Stimulated activated CD8-positive, alpha-beta memory T cell treated with anti-CD3 and anti-CD28 coated beads, Interleukin-12 subunit alpha, Interleukin-12 subunit beta, amount 100 ng/mL, for 1 hour (primary cell): Measurements from ENCODE around the gene IGSF5.
"Not testable (repeated sequence)": the region's sequence is repeated elsewhere in the genome, so short reads cannot be mapped to it uniquely, and the experiment has no call there.

Experiments used
- DNase-seq: peaks from one replicate; pipeline ENCODE4 v3.0.0-alpha.2; 2020; ENCODE audit warnings: low read depth

The IGSF5 gene

DNA sequence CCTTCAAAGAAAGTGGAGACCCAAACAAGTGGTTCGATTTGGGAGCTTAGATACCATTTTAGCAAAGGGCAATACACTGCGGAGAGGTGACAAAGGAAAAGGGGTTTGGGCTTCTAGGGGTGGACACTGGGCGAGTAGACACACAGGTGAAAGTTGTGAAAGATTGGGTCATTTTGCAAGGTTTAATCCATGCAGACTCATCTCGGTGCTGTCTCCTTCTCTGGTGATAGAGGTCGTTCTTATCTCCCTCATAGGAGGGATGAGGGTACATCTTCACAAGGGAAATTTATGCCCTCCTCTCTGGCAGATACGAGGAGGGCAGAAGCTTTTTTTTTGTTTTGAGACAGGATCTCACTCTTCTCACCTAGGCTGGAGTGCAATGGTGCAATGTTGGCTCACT, 6.4 kb upstream of the IGSF5 start:
- no peak for DNase-seq

DNA sequence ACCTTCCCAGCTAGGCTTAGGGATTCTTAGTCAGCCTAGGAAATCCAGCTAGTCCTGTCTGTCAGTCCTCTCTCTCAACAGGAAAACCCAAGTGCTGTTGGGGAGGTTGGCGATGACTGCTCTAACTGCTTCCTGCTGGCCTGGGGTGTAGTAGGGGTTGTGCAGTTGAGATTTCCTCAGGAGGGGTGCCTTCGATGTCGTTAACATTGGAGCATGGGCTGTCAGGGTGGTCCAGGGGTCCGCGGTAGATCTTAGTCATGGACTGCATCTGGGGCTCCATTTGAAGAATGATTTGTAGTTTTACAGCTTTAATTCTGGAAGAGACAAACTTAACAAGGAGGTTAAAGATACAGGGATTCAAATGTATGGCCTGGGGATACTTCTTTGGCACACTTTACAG, 5.5 kb upstream of the IGSF5 start:
- not testable (repeated sequence) for DNase-seq

DNA sequence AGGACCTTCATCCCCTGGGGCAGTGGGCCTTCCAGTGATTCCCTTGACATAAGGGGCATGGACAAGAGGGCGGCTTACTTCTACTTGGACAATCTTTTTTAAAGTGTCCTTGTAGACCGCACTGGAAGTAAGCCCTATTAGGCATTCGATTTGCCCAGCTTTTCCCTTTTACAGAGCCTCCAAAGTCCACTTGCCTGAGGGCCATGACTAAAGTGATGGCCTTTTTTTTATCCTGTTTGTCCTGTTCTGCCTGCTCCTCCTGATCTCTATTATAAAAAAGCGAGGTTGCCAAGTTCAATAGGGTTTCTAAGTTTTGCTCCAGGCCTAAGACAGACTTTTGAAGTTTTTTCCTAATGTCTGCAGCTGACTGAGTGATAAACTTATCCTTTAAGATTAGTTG, 2.4 kb upstream of the IGSF5 start:
- not testable (repeated sequence) for DNase-seq

DNA sequence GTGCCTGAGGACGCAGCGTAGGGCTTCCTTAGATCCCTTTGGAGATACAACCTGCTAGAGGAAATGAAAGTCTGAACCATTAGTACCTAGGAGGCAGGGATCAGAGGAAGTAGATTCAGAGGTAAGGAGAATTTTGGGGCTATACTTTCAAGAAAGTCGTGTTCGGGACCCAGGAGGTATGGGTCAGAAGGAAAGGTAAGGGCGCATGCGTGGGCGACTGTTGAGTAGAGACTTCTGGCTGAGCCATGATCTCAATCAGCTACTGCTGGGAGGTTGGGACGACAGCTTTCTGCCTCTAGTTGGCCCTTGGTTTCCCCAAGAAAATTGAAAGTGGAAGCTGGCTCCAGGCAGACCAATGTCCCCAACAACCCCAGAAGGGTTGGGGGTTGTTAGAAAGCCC, 349 bp downstream of the IGSF5 start:
- DNase-seq: not testable (repeated sequence)

DNA sequence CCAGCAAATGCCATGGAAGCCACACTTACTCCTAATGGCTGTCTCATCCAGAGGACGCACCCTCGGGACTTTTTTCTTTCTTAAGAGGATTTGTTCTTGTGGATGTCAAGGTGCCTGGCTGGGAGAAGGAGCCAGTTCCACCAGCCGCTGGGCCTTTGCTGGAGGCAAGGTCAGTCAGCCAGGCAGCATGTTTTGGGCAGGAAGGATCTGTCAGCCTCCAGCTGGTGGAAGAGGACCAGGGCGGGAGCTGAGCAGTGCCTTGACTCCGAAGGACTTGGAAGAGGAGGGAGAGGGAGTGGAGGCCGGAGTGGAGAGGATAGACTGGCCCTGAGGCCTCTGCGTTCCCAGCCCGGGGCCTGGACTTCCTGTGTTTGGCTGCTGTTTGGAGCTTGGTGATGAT, 5.7 kb downstream of the IGSF5 start:
- no peak for DNase-seq

DNA sequence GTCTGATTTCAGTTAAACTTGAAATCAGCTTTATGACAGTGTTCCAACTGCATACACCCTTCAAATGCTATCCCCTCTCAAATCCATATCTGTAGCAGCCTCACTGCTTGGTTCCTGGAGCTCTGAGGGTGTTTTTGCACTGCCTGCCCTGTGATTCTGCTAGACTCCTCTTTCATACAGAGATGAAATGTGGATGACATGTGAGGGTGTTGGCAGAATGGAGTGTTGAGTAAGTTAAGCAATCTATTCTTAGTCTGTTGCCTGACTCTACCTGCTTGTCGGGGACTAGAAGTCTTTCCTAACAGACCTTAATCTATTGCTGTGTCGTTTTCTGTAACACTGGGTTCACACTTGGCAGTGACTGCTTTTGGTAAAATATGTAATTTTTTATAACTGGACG, 9.8 kb downstream of the IGSF5 start:
- DNase-seq: no peak

DNA sequence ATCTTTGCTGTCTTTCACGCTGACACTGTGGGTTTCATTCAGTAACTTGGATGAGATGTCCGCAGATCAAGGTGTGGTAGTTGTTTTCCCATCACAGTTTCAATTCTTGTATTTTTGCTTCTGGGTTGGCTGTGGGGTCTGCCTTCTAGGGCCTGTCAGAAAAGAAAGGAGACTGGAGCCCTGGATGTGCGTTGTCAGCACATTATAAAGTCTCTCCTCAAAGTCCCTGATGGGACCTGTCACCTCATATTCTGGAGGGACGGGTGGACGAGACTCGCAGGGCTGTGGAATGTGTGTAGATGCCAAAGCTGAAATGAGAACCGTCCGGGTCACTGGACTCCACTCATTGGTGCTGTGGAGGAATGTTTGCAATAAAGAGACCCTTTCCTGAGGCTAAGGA, 11.3 kb downstream of the IGSF5 start:
- DNase-seq: no peak

DNA sequence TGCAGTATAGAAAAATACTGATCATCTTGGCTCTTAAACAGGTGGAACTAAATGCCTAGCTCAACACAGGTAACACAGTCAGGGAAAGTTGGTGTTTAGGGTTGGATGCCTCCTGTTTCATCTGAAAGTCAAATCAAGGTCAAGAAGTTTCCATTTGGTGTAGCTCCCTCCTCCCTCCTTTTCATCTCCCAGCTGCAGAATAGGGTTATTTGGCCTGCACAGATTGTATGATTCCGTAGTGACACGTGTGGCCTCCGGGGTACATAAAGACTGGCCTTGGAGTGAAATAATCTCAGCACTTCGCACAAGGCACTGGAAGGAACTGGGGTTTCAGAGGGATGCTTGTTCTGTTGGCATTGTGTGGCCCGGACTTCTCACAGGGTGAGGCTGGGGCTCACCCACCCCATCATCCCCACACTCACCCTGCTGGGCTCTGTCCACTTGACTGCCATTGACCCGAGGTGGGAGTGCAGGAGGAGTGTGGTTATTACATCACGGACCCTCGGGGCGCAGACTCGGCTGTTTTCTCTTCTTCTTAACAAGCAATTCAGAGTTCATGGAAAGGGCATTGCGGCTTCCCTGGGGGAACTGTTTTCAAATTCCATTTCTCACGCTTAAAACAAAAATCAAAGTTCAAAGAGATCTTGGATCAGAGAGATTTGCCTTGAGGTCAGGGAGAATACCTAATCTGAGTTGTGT, 18.4 kb downstream of the IGSF5 start:
- DNase-seq: no peak

DNA sequence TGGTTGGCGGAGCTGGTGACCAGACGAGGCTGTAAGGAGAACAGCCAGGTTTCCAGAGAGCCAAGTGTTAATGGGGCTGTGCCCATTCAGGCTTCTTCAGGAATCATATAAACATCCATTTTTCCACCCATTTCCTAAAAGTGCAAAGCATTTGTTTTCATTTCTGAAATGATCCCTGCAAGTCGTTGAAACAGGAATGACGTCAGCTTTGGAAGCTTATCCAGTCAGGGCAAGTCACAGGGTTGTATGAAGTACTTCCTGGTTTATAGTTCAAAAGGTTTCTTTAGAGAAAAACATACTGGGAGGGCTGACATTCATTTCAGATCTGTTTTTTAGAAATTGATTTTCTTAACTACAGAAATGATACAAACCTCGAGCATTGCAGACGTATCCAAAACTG, 29.2 kb downstream of the IGSF5 start:
- no peak for DNase-seq

DNA sequence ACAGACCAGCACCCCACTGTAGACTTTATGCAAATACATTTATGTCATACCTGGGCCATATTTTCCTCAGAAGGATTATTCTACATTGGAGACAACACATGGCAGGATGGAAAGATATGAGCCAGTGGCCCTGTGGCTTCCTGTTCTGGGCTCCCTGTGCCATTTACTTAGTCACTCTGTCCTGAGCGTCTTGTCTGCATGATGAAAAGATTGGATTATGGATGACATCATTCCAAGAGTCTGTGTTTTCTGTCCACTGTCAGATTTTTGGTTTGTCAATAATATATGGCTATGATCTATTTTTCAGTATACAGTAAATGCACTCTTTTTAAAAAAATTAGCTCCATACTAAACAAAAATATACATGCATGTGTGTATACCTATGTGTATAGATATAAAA, 30.8 kb downstream of the IGSF5 start:
- DNase-seq: no peak

DNA sequence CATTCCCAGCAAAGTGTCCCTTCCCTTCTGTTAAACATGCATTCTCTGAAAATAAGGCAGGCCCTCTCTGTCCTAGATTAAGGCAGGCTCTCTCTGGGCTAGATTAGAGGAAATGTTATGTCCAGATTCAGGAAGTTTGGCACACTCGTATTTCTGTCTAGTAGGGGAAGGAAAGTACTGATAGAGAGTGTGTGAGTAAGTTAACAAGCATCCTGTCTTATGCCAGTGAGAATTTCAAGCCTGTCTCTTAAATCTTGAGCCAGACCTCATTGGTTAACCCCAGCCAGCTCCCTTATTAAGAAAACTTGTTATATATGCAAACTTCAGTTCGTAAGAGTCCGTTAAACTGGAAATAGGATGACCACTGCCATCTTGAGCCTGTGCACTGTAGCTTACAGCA, 31.6 kb downstream of the IGSF5 start:
- no peak for DNase-seq

DNA sequence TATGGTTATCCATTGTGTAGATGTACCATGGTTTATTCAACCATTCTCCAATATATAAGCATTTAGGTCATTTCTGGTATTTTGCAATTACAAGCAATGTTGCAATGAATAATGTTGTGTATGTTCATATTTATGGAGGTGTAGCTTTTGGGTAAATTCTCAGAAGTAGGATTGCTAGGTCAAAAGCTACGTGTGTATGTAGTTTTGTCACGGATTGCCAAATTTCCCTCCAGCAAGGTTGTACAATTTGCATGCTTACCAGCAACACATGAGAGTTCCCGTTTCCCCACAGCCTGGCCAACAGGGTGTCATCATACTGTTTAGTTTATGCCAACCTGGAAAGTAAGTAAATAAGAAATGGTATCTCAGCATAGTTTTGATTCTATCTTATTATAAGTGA, 36.3 kb downstream of the IGSF5 start:
- no peak for DNase-seq

DNA sequence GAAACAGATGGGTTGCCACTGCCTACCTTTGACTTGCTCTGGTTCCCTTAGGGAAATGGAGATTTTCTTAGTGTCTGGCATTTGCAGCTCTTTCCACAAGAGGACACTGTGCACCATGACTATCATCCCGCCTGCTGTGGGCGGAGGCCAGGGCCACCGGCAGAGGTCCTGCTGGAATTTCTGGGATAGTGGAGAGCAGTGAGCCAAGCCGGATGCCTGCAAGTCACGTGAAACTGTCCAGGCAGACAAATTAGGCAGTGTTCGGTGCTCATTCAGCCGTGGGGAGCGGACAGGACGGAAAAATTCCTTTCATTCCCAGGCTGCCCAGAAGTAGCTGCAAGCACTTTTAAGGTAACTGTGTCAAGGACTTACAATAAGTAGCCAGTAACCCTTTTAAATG, 43.4 kb downstream of the IGSF5 start:
- no peak for DNase-seq

DNA sequence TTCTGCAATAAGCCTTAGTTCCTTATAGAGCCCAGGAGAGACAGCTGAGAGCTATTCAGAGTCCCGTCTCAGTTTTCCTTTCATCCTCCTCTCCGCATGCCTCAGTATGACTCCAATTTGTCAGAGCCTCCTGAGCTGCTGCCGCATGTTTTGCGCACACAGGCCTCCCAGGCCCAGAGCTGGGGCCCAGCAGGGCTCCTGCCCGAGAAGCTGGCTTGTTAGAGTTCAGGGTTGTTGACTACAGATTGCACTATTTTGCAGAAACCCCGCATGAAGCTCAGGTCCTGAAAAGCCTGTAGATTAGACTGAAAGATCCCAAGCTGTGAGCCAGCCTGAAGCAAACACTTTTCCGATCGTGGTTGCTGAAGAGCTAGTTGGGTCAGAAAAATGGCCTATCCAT, 51.5 kb downstream of the IGSF5 start:
- no peak for DNase-seq

DNA sequence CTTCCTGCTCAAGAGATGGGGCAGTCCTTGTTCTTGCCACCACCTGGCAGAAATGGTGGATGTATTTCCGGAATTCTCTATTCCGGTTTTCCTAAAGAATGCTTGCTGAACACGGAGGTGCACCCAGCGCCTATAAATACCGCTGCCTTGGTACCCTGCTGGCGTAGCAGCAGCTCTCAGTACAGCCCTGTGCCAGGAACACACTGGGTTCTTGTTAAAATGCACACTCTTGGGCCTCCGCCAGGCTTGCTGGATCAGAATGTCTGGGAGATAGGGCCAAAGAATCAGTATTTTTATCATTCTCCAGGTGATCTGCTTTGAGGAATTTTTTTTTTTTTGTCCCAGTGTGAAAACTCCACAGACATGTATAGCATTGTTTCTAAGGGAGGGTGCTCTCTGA, 54.2 kb downstream of the IGSF5 start:
- no peak for DNase-seq

DNA sequence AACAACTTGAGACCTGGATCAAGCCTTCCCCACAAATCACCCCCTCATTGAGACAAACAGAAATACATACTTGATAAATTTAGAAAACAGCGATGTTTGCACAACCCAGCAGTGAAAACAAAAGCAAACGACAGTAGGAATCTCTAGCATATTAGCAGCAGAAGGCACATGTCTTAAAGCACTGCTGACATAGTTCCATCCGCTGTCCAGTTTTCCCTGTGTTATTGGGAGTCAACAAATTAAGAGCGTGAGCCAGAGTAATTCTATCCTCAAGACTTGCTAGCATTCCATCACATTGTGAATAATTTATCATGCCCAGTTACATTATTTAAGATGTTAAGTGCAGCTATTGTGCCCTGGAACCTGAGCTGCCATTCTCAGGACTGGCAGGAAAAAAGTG, 55.3 kb downstream of the IGSF5 start:
- DNase-seq: no peak

DNA sequence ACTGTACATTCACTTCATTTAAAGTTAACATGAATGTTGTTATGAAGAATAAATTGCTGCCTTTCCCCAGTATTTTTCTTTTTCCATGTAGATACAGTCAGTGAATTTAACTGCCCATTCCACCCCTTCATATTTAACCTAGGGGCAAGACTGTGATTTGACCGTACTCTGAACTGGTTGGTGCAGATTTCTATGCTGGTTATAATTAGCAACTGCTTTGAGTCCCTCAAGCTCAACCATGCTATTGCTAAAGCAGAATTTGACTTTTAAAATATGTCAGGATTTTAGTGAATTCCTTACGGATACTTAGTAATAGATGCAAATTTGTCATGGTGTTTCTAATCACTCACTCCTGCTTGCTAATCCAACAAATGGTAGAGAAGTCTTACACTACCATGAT, 57.2 kb downstream of the IGSF5 start:
- DNase-seq: no peak

DNA sequence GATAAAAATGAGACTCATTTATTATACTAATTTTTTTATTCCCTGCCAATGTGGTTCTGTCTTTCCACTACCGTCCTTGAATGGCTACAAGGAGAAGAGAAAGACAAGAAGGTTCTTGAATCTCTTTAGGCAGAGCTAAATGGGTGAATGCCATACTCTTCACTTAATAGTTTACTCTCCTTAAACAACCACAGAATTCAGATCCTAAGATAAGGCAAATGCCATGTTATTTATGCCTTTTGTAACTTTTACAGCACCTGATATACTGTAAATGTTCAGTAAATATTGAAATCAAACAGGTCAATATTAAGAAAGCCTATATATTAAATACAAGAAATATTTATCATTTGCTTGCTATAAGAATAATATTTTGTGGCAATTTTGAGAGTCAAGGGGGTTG, 58.4 kb downstream of the IGSF5 start:
- DNase-seq: no peak

DNA sequence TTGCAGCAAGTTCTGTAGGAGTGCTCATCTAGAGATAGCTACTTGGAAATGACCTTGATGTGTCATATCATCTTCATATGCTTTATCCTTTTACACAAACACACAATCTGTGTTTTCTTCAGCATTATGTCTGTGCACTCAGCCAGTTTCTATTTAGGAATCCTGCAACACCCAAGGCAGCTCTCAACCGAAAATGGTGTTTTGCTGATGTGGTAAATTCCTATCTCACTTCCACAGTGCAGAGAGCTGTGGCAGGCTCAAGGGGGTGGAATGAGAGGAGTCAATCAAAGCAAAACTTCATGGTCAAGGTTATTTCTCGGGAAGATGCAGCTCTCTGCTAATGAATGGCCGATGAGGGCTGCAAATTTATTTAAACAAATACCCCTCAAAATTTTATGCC, 59.3 kb downstream of the IGSF5 start:
- no peak for DNase-seq

DNA sequence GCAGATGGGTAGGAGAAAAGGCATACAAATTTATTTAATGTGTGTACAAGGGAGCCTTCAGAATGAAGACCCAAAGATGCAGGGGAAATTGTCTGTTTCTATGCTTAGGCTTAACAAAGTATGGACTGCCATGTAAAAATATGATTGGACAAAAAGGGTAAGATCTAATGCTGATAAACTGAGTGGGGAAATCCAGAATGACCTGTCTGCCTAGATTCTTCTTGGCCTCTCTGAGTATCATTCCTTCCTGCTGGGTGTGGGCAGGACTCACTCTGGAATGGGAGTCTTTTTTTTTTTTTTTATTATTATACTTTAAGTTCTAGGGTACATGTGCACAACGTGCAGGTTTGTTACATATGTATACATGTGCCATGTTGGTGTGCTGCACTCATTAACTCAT, 61.0 kb downstream of the IGSF5 start:
- no peak for DNase-seq

DNA sequence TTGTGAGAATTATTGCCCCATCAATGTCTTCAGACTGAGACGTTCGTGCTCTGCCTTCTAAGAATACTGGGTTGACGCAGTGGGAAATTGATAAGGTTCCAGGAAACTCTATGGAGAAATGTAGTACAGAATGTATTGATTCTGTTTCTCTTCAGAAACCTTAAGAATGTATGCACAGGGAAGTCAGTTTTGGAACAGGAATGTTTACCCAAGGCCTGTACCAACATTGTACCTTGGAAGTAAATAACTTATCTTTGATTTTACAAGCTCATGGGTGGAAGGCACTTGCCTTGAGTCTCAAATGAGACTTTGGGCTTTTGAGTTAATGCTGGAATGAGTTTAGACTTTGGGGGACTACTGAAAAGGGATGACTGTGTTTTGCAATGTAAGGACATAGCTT, 62.8 kb downstream of the IGSF5 start:
- DNase-seq: no peak

DNA sequence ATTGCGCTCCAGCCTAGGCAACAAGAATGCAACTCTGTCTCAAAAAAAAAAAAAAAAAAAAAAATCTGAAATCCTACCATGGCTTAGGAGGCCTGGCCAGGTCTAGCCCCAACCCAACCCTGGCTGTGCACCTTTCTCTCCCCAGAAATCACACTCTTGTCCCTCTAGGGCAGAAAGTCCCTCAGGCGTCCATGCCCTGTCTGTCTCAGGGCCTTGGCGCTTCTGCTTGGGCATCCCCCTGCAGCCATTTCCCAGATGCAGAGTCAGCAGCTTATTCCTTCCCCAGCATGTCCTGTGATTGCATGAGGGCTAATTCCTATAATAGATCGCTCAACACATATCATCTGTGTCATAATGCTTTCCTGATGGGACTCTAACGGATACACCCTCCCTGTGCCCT, 65.0 kb downstream of the IGSF5 start:
- DNase-seq: no peak

DNA sequence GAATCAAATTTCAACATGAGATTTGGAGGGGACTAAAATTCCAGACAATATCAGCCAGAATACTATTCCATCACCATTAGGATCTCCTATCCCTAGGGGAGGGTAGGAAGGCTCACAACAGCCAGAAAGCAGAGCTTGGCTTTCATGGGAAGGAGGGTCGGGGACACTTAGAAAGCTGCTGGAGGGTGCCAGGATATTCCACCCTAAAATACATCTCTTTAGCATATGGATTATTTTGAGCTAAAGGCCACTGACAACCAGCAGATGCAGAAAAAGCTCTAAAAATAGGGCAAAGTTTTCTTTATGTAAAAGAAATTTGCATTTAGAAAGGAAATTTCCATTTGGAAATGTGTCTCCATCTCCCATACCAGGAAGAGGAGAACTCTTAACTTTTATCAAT, 68.0 kb downstream of the IGSF5 start:
- DNase-seq: no peak

DNA sequence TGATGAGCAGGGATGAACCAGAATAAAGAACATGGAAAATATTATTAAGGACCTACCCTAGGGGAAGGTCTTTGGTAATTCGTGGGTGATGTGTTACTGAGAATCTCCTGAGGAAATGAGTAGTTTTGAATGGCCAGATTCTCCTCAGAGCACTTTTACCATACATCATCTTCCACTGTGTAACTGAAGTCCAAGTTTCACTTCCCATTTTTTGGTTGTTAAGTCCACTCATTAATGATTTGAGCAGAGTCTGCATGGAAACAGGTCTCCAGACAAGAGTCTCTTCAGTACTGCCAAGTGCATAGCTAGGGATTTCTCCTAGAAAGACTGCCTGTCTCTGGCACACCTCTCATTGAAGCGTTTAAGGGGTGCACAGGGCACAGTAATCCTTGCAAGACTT, 73.6 kb downstream of the IGSF5 start:
- no peak for DNase-seq

DNA sequence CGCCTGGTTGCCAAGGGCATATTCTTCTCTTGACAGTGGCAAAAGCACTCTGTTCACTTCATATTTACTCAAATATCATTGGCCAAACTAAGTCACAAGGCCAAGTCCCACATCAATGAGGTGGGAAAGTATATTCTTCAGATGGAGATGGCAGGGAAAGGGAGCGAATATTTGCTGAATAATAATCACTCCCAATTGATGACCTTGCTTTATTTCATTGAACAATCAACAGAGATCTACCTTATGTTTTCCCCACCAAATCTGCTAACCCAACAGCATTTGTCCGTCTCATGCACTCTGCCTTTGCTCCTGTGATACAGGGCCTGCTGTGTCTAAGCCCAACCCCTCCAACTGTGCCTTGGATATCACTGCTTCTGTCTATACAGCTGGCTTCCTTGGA, 77.1 kb downstream of the IGSF5 start:
- no peak for DNase-seq
